ENCODE results near the gene CAMTA1.

DNA sequence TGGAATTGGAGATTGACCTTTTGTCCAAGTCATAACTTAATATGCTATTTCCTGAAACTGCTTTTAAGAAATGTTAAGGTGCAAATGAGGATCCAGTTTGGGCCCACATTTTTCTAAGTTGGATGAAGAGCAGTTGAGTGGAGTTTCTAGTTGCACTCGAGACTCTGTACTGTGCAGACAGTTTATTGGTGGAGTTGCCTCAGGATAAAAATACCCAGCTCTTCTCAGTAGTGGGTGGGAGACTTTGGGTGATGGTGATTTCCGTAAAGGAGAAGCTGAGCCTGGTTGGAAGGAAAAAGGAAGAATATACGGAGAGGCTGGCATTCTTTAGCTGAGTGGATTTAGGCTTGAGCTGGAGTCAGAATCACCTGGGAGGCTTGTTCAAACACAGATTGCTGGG is 49.9 kb downstream of the CAMTA1 start:
- TF ChIP-seq, protein P1, sequence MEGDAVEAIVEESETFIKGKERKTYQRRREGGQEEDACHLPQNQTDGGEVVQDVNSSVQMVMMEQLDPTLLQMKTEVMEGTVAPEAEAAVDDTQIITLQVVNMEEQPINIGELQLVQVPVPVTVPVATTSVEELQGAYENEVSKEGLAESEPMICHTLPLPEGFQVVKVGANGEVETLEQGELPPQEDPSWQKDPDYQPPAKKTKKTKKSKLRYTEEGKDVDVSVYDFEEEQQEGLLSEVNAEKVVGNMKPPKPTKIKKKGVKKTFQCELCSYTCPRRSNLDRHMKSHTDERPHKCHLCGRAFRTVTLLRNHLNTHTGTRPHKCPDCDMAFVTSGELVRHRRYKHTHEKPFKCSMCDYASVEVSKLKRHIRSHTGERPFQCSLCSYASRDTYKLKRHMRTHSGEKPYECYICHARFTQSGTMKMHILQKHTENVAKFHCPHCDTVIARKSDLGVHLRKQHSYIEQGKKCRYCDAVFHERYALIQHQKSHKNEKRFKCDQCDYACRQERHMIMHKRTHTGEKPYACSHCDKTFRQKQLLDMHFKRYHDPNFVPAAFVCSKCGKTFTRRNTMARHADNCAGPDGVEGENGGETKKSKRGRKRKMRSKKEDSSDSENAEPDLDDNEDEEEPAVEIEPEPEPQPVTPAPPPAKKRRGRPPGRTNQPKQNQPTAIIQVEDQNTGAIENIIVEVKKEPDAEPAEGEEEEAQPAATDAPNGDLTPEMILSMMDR (IDR thresholded peaks at IDR 0.05; ENCODE audit: insufficient read depth, low read depth, low read length), result no peak
- TF ChIP-seq EZH2 (IDR thresholded peaks at IDR 0.05; ENCODE audit: insufficient read depth, low read length), result no peak

All from astrocyte (in vitro differentiated cells and primary cell).